SK-N-MC (cell line): ENCODE data around the gene QKI.

Source experiments
- EZH2 ChIP-seq: fragments of 200-600 bp; sonication (generic); IDR thresholded peaks from one replicate; pipeline ENCODE4 v1.6.1; 2017; ENCODE audit warnings: antibody characterized with exemption
- FOXP2 ChIP-seq: optimal IDR thresholded peaks from 2 replicates; pipeline ENCODE3; 2011; ENCODE audit warnings: mild to moderate bottlenecking, moderate library complexity; ENCODE audit not compliant: insufficient read depth; ENCODE audit errors: extremely low read length, control extremely low read depth
- POLR2AphosphoS5 ChIP-seq: IDR thresholded peaks from 2 replicates; pipeline ENCODE4 v1.6.1; 2012; ENCODE audit warnings: mild to moderate bottlenecking, low read depth, low read length, borderline replicate concordance

GRCh38 chr6:163427498-163428254 is 13.2 kb downstream of the QKI start:
- TF ChIP-seq EZH2: no peak
- TF ChIP-seq POLR2AphosphoS5: no peak
- no peak for TF ChIP-seq FOXP2
